Cerebellar nuclear complex (tissue), 1 donor: ENCODE measurements around the gene KDM6B.
A peak's percentile ranks its signal among the peaks of the same experiment; 100 is the strongest.

Source experiments
- DNase-seq, 2 experiments: peaks; one replicate each; lab custom pipeline; 2025; lab: John Stamatoyannopoulos, UW

The KDM6B gene

DNA sequence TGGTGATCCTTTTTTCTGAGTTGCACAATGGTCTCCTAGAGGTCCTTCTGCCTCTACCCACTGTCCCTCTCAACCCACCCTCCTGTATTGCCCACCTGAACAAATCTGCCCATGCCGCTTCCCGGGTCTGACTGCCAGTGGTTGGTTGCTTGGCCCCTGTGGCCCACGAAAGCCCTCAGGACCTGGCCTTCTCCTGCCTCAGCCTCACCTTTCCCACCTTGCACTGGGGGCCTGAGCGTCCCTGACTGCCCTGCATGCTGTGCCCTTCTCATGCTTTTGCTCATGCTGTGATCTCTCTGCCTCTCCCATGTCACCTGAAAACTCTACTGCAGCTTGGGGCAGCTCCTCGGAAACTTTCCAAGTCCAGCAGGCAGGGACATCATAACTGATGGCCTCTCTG is 13.8 kb upstream of the KDM6B start:
- DNase-seq: no peak

DNA sequence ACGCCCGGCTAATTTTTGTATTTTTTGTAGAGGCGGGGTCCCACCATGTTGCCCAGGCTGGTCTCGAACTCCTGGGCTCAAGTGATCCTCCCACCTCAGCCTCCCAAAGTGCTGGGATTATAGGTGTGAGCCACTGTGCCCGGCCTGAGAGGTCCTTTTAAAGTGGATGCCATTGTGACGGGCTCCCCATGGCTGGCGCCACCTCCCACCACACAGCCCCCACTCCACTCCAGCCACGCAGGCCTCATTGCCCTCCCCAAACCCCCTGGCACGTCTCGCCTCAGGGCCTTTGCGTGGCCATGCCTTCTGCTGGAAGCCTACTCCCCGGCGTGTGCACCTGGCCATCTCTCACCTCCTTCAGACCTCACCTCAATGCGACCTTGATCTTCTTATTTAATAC is 11.9 kb upstream of the KDM6B start:
- no peak for DNase-seq

- DNase-seq: no peak
Observed at GRCh38 chr17:7823581-7824001, 10.4 kb upstream of the KDM6B start.

GRCh38 chr17:7824021-7824924 is 9.7 kb upstream of the KDM6B start:
- no peak for DNase-seq

DNA sequence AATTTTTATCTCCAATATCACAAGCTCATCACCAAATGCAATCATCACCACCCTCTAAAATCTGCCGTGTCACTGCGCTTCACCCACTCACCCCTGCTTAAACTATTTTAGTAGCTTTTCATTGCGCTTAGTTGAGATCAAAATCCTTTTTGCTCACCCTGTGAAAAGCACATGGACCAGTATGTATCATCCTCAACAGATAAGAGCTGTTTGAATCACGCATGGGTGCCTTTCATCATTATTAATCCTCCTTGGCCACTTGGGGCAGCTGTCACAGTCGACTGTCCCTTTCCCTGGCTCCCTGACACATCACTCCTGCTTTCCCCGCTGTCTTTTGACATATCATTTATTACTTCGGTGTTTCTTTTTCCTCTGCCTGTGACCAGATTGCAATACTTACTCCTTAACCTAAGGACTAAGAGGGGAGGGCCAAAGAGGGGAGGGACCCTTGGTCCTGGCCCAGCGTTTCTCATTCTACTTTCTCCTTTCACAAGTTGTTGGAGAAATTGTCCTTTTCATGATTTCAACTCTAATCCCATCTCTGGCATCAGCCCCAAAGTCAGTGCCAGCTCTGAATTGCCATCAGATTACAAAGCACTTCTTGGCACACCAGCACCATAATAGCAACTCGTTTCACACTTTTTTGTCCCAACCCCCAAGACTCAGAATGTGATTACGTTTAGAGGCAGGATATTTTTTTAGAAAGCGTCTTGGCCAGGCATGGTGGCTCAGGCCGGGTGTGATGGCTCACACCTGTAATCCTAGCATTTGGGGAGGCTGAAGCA is 8.6 kb upstream of the KDM6B start:
- peak in 1 of 2 experiments; percentile 48 for DNase-seq

DNA sequence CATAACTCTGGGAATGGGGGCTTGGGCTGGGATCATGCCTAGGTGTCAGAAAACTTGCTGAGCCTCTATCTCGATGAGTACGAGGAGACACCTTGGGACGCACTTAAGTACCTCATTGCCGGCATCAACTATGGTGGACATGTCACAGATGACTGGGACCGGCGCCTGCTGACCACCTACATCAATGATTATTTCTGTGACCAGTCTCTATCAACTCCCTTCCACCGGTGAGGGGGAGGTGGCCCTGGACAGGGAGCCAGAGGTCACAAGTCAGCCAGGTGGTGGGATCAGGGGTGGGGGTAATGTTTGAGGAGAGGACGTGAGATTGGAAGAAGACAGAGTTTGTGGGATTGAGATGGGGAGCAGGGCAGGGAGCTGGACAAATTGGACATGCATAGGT is 3.4 kb upstream of the KDM6B start:
- no peak for DNase-seq

DNA sequence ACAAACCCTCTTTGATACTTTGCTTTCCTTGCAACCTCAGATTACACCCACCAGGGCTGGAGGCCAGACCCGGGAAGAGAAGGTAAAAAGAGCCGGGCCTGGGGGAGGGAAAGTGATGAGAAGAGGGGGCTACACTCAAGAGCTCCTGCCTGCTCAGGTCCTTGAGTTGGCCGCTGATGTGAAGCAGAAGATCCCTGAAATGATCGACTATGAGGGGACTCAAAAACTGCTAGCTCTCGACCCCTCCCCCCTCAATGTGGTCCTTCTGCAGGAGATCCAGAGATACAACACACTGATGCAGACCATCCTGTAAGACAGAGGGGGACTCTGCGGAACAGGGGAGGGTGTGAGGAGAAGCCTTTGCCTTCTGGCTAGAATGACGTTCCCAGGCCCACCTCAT is 2.8 kb upstream of the KDM6B start:
- no peak for DNase-seq

DNA sequence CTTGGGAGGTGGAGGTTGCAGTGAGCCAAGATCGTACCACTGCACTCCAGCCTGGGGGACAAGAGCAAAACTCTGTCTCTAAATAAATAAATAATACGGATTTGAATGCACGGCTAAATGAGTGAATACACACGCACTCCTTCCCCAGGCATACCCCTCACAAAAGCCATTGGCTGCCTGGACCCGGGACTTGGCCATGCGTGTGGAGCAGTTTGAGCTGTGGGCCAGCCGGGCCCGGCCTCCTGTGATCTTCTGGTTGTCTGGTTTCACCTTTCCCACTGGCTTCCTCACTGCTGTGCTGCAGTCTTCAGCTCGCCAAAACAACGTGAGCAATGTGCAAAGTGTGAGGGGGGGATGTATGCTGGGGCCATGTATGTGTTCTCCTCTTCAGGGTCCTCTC is 1.6 kb upstream of the KDM6B start:
- DNase-seq: no peak

- DNase-seq: no peak
Observed at GRCh38 chr17:7833011-7833794, 814 bp upstream of the KDM6B start.

DNA sequence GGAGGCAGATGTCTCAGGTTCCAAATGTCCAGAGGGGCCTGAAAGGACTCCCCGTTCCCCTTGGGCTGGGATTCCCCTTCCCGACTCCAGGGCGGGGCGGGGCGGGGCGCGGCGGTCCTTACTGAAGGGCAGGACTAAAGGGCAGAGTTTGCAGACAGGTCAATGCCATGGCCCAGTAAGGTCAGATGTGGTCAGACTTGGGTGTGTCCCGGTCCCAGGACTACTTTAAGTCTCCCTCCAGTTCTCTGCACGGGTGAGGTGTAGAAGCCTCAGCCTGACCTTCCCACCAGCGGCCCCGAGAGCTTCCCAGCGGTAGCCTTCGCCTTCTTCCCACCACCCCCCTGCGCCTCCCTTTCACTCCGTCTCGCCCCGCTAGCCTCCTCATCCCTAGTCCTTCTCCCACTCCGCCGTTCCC is 532 bp downstream of the KDM6B start:
- no peak for DNase-seq

- peak; percentile 69 to 96 for DNase-seq
Observed at GRCh38 chr17:7834957-7835813, 1.2 kb downstream of the KDM6B start.

GRCh38 chr17:7835814-7836595 is 2.0 kb downstream of the KDM6B start:
- peak; percentile 42 to 70 for DNase-seq

DNA sequence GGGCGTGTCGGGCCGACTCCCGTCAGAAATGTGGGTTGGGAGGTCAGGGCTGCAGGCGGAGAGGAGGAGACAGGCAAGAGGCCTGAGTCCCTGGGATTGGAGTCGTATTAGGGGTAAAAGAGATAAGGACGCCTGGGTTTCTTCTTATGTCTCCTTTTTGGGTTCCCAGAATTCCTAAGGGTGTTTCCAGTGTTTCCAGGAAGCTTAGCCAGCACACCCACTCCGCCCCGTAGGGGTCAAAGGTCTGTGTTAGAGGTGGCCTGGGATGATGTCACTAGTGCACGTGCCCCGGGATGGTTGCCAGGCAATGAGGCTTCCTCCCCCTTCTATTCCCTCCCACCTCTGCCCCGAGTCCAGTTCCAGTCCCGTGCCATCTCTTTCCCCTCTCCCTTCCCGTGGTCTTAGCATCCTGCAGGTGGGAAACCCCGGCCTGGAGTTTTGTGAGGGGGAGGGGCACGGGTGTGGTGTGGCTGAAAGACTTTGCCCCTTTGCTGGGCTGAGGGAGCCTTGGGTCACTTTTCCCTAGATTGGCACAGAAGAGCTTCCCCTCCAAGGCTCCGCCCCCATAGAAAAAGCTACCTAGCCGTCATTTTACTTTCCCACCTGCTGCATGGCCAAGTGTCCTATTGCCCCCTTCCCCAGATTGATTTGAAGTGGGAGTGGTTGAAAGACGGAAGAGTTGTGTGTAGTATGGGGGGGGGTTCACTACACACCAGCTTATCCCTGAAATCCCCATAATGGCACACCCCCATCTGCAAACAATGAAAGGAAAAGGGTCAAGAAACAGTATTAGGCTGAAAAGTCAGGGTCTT is 2.8 kb downstream of the KDM6B start:
- no peak for DNase-seq

DNA sequence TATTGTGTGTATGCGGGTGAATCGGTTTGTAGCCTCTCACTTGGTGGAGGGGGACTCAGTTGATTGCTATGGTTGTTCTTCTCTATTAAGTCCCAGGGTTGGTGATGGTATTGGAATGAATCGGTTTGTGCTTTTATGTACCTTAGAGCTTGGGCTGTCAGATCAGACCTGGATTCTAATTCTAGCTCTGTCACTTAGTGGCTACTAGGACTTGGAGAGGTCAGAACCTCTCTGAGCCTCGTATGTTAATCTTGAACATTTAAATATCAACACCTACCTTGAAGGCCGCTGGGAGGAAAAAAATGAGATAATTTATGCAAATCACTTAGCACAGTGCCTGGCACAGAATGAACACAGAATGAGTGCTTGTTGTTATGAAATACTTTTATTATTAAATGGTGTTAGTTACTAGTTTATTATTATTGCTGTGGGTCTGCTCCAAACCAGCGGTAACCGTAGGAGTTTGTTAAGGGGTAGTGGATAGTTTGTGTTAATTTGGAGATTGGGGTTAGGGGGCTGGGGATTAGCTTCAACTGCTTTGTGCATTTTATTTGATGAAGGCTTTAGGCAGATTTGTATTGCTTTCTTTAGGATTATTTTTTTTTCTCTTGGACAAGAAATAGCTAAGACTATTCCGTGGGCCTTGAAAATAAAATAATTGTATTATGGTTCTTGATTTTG is 3.5 kb downstream of the KDM6B start:
- DNase-seq: no peak

GRCh38 chr17:7838090-7839075 is 4.4 kb downstream of the KDM6B start:
- DNase-seq: no peak

DNA sequence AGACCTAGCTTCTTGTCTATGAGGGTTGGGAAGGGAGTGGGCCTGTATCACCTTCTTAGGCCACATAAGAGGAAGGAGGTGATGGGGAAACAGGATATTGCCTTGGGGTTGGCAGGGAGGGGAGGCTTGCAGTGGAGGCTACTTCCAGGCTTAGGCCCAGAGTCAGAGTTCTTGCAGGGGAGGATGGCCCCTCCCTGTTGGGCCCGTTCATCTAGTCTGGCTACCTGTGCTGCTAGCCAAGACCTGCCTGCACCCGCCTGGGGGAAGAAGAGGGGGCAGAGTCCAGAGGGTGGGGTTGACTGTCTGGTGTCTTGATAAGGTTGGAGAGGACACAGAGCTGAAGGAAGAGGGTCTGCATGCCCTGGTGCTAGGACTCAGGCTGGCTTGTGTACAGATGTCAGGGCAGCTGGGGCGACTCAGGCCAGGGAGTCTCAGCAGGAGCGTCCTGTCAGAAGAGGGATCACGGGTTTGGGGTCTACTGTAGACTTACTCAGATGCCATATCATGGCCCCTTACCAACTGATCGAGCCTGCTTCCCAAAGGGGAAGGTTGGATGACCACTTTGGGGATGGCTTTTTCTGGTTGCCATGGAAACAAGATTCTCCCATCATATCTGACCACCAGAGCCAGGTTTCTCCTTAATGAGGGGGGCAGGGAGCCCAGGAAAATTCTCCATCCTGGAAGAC is 5.3 kb downstream of the KDM6B start:
- no peak for DNase-seq

DNA sequence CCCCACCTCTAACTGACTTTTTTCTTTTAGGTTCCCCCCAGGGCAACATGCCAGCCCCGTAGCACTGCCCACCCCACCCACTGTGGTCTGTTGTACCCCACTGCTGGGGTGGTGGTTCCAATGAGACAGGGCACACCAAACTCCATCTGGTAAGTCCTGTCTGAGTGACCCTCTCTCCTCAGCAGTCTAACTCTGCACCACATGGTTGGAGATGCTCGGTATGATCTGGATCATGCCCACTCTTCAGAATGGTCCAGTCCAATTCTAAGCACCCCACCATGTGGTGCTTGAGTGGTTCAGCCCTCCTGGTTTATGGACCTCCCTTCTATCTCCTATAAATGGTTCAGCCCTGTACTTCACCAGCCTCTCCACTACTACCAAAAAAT is 5.9 kb downstream of the KDM6B start:
- DNase-seq: no peak
